H1 (cell line): ENCODE measurements around the gene KCNQ1. TPM values are rescaled to one million over a fixed set of nuclear protein-coding genes. Genes with fewer than 3 reads are reported as not detected.

Experiments used
- CTCF ChIA-PET: fragments of 300-600 bp; sonication (Branson Sonifier 250); formaldehyde crosslinking; loops from one replicate; lab custom pipeline; 2021; ENCODE audit not compliant: partially characterized antibody; lab: Charles Lee
- POLR2A ChIA-PET: fragments of 300-600 bp; sonication (Branson Sonifier 250); formaldehyde crosslinking; loops from one replicate; lab custom pipeline; 2021; ENCODE audit warnings: inconsistent platforms; ENCODE audit not compliant: partially characterized antibody; lab: Charles Lee
- DNase-seq, 2 experiments: peaks; one replicate each; pipeline versions ENCODE4 v3.0.0 to v3.0.0-alpha.2; 2010 to 2022; ENCODE audit warnings: low spot score in 2 of 2, low read depth in 1 of 2, mixed read lengths in 1 of 2
- FAIRE-seq: peaks from 2 replicates; lab custom pipeline; 2011; peaks lifted over from hg19 to GRCh38; lab: Jason Lieb, UNC
- H2AFZ ChIP-seq: 2 replicates; pipeline ENCODE4 v1.8.1; 2012; ENCODE audit warnings: low read length, inconsistent platforms
- H2AK5ac ChIP-seq: 2 replicates; pipeline ENCODE4 v1.6.1; 2013; ENCODE audit warnings: low read depth, low read length
- H2BK120ac ChIP-seq: replicated peaks from 2 replicates; pipeline ENCODE3; 2013; ENCODE audit warnings: low read depth, low read length, inconsistent platforms
- H2BK12ac ChIP-seq: 2 replicates; pipeline ENCODE4 v1.6.1; 2013; ENCODE audit warnings: low read depth, low read length
- H2BK15ac ChIP-seq: 2 replicates; pipeline ENCODE4 v1.6.1; 2013; ENCODE audit warnings: low read length
- H2BK20ac ChIP-seq: 2 replicates; pipeline ENCODE4 v1.6.1; 2013; ENCODE audit warnings: low read length
- H2BK5ac ChIP-seq: 2 replicates; pipeline ENCODE4 v1.6.1; 2013; ENCODE audit warnings: low read depth, low read length
- H3K14ac ChIP-seq: 2 replicates; pipeline ENCODE4 v1.6.1; 2013; ENCODE audit warnings: inconsistent platforms; ENCODE audit not compliant: insufficient read length
- H3K18ac ChIP-seq: 2 replicates; pipeline ENCODE4 v1.6.1; 2013; ENCODE audit warnings: low read length; ENCODE audit errors: extremely low read depth
- H3K23ac ChIP-seq: 2 replicates; pipeline ENCODE4 v1.6.1; 2013; ENCODE audit warnings: inconsistent platforms; ENCODE audit not compliant: insufficient read length
- H3K23me2 ChIP-seq: 2 replicates; pipeline ENCODE4 v1.6.1; 2013; ENCODE audit warnings: low read depth, low read length
- H3K27ac ChIP-seq: 2 replicates; pipeline ENCODE4 v1.6.1; 2011; ENCODE audit warnings: low read depth, low read length, inconsistent platforms
- H3K27me3 ChIP-seq, 4 experiments: replicated peaks in 1 of 4; 1 replicate in 1 of 4; 2 replicates in 3 of 4; pipeline versions ENCODE4 v1.6.1 to v1.8.1; 2011 to 2013; ENCODE audit warnings: low read length in 3 of 4, mild to moderate bottlenecking in 3 of 4, inconsistent platforms in 2 of 4, mixed read lengths in 2 of 4, moderate library complexity in 1 of 4; ENCODE audit not compliant: control insufficient read depth in 3 of 4, insufficient read depth in 3 of 4; ENCODE audit errors: extremely low read depth in 1 of 4
- H3K36me3 ChIP-seq, 4 experiments: 2 replicates each; pipeline versions ENCODE4 v1.6.1 to v1.8.1; 2011 to 2013; ENCODE audit warnings: mild to moderate bottlenecking in 4 of 4, low read length in 3 of 4, moderate library complexity in 2 of 4, control low read depth in 1 of 4, inconsistent platforms in 1 of 4; ENCODE audit not compliant: insufficient read depth in 4 of 4, control insufficient read depth in 2 of 4
- H3K4ac ChIP-seq: replicated peaks from 2 replicates; pipeline ENCODE3; 2013; ENCODE audit warnings: low read length, low read depth, mixed read lengths, inconsistent platforms; ENCODE audit not compliant: insufficient read length
- H3K4me1 ChIP-seq, 4 experiments: replicated peaks in 1 of 4; 1 replicate in 1 of 4; 2 replicates in 3 of 4; pipeline versions ENCODE4 v1.6.1 to v1.8.1; 2011 to 2013; ENCODE audit warnings: low read length in 3 of 4, inconsistent platforms in 2 of 4, mixed read lengths in 1 of 4; ENCODE audit not compliant: insufficient read depth in 4 of 4, control insufficient read depth in 3 of 4
- H3K4me2 ChIP-seq, 2 experiments: 2 replicates each; pipeline versions ENCODE4 v1.6.1 to v1.8.1; 2011 to 2013; ENCODE audit warnings: low read depth in 2 of 2, low read length in 2 of 2, control low read depth in 1 of 2, inconsistent platforms in 1 of 2, mild to moderate bottlenecking in 1 of 2; ENCODE audit not compliant: insufficient read depth in 1 of 2
- H3K4me3 ChIP-seq, 4 experiments: fragments of 200-600, 300-600 bp in 1 of 4; sonication (generic), shearing (Covaris generic), sonication (Bioruptor Twin) in 1 of 4; 2 replicates each; pipeline versions ENCODE4 v1.5.1 to v1.8.1; 2011 to 2016; ENCODE audit warnings: low read length in 4 of 4, low read depth in 3 of 4, control low read depth in 2 of 4, inconsistent platforms in 2 of 4, mild to moderate bottlenecking in 2 of 4, mixed read lengths in 1 of 4, moderate library complexity in 1 of 4; ENCODE audit not compliant: insufficient read depth in 2 of 4; ENCODE audit errors: extremely low read depth in 1 of 4
- H3K56ac ChIP-seq: replicated peaks from 2 replicates; pipeline ENCODE3; 2013; ENCODE audit warnings: low read depth, mild to moderate bottlenecking, mixed read lengths, low read length, inconsistent platforms; ENCODE audit not compliant: insufficient read length
- H3K79me1 ChIP-seq: 2 replicates; pipeline ENCODE4 v1.6.1; 2013; ENCODE audit warnings: low read depth, low read length, control low read depth
- H3K79me2 ChIP-seq, 2 experiments: 2 replicates each; pipeline versions ENCODE4 v1.6.1 to v1.8.1; 2012 to 2013; ENCODE audit warnings: low read length in 2 of 2, mild to moderate bottlenecking in 2 of 2, inconsistent platforms in 1 of 2; ENCODE audit not compliant: insufficient read depth in 2 of 2, control insufficient read depth in 1 of 2
- H3K9ac ChIP-seq, 4 experiments: replicated peaks in 1 of 4; 1 replicate in 1 of 4; 2 replicates in 3 of 4; pipeline versions ENCODE4 v1.6.1 to v1.8.1; 2011 to 2013; ENCODE audit warnings: low read depth in 3 of 4, low read length in 3 of 4, control low read depth in 2 of 4, mild to moderate bottlenecking in 2 of 4, moderate library complexity in 2 of 4, inconsistent platforms in 1 of 4; ENCODE audit errors: extremely low read depth in 1 of 4
- H3K9me3 ChIP-seq, 2 experiments: 2 replicates each; pipeline versions ENCODE4 v1.6.1 to v1.8.1; 2012 to 2013; ENCODE audit warnings: mild to moderate bottlenecking in 2 of 2, moderate library complexity in 2 of 2, control low read depth in 1 of 2, inconsistent platforms in 1 of 2, low read depth in 1 of 2, low read length in 1 of 2, mixed read lengths in 1 of 2; ENCODE audit not compliant: insufficient read depth in 2 of 2
- H4K20me1 ChIP-seq, 2 experiments: replicated peaks in 1 of 2; 2 replicates each; pipeline versions ENCODE3 to v1.8.1; 2011 to 2013; ENCODE audit warnings: inconsistent platforms in 2 of 2, low read length in 2 of 2, mild to moderate bottlenecking in 1 of 2; ENCODE audit not compliant: insufficient read depth in 2 of 2, control insufficient read depth in 1 of 2
- H4K5ac ChIP-seq: 2 replicates; pipeline ENCODE4 v1.6.1; 2013; ENCODE audit warnings: low read length, low read depth, mixed read lengths, inconsistent platforms; ENCODE audit not compliant: insufficient read length
- H4K8ac ChIP-seq: 2 replicates; pipeline ENCODE4 v1.8.0; 2013; ENCODE audit warnings: mild to moderate bottlenecking, moderate library complexity, low read length, inconsistent platforms; ENCODE audit not compliant: insufficient read depth; ENCODE audit errors: extremely low read depth
- H4K91ac ChIP-seq: replicated peaks from 2 replicates; pipeline ENCODE3; 2013; ENCODE audit warnings: low read length, mixed read lengths, inconsistent platforms; ENCODE audit not compliant: insufficient read length
- BRCA1 ChIP-seq: IDR thresholded peaks from 2 replicates; pipeline ENCODE4 v1.6.1; 2012; ENCODE audit warnings: low read depth, low read length, improper control_type of control experiment
- E2F6 ChIP-seq: IDR thresholded peaks from 2 replicates; pipeline ENCODE4 v1.6.1; 2012; ENCODE audit warnings: inconsistent platforms
- EGR1 ChIP-seq: IDR thresholded peaks from 2 replicates; pipeline ENCODE4 v1.6.1; 2011; ENCODE audit warnings: low read depth, low read length, borderline replicate concordance
- KDM4A ChIP-seq: IDR thresholded peaks from one replicate; pipeline ENCODE4 v1.7.1; 2012; ENCODE audit warnings: low read depth, mild to moderate bottlenecking, moderate library complexity, low read length, inconsistent platforms; ENCODE audit not compliant: severe bottlenecking
- PHF8 ChIP-seq: fragments of 200-600 bp; sonication (generic); conservative IDR thresholded peaks from 2 replicates; pipeline ENCODE4 v1.7.1; 2012; ENCODE audit warnings: low read depth, mild to moderate bottlenecking, inconsistent platforms, low read length, moderate library complexity
- RXRA ChIP-seq: IDR thresholded peaks from 2 replicates; pipeline ENCODE4 v1.6.1; 2011; ENCODE audit warnings: low read depth, mild to moderate bottlenecking, low read length, moderate library complexity; ENCODE audit not compliant: insufficient read depth
- SIRT6 ChIP-seq: IDR thresholded peaks from one replicate; pipeline ENCODE4 v1.7.1; 2012; ENCODE audit warnings: low read length, inconsistent platforms
- YY1 ChIP-seq: IDR thresholded peaks from 2 replicates; pipeline ENCODE4 v1.6.1; 2011; ENCODE audit warnings: low read depth, mild to moderate bottlenecking, low read length
- WGBS, 2 experiments: shearing (Covaris generic) in 1 of 2; methylation state at CpG; one replicate each; pipeline versions ENCODE4 v1.1.6 to v1.1.7; 2013 to 2015; ENCODE audit warnings: low lambda C conversion rate in 2 of 2, mixed read lengths in 2 of 2, inconsistent platforms in 1 of 2, low coverage in 1 of 2, missing lambda C conversion rate in 1 of 2; ENCODE audit not compliant: insufficient replicate concordance in 2 of 2, insufficient coverage in 1 of 2, insufficient read length in 1 of 2; ENCODE audit errors: extremely low coverage in 1 of 2, missing lambda C conversion rate in 1 of 2; 5-methylcytosine and 5-hydroxymethylcytosine counted together
- polyA plus RNA-seq, 7 experiments: library from polyadenylated mRNA; depleted of rRNA in 3 of 7; stranded (reverse) in 5 of 7; unstranded in 2 of 7; fragments of >200 nt in 5 of 7; fragments of 200-250 nt in 2 of 7; gene quantifications; 1 replicate in 5 of 7; 2 replicates in 1 of 7; 4 replicates in 1 of 7; pipeline versions ENCODE4 v1.2.1 to v1.2.3, GENCODE V29; 2011 to 2013; ENCODE audit warnings: missing spikeins in 2 of 7, mixed read lengths in 2 of 7
- total RNA-seq: library from RNA; stranded (reverse); fragmentation: NEBNext Ultra II Directional; extraction: Animal tissue kit (Norgen Biotek cat#: 25700); gene quantifications from 2 replicates; pipeline ENCODE4 v1.2.1, GENCODE V29; 2021

The KCNQ1 gene
- total and polyA plus RNA-seq, 2 of the 8 experiments (the other 6 are each of a cell fraction or from before 2014, with no cell fraction given) = 1.9 to 2.0 TPM

- H4K8ac ChIP-seq = no peak overlapping the region; the same call in 1 of the 2 replicates
- H3K4ac ChIP-seq = no peak overlapping the region
- no peaks in the 10 kb centered on the region for H3K79me1 ChIP-seq
- H3K4me2 ChIP-seq = no peak overlapping the region
- no peak overlapping the region for H2BK12ac ChIP-seq
- no peak overlapping the region for H2BK20ac ChIP-seq
- CTCF ChIA-PET = no interaction called here
- no peaks in the 10 kb centered on the region for H3K23me2 ChIP-seq
- no peaks in the 10 kb centered on the region; a peak in 1 of 4 replicates for H3K9me3 ChIP-seq
- TF ChIP-seq BRCA1 = no peak
- no peak for TF ChIP-seq SIRT6
- TF ChIP-seq YY1 = no peak
- no peak for TF ChIP-seq PHF8
- TF ChIP-seq EGR1 = no peak
- TF ChIP-seq E2F6 = no peak
- TF ChIP-seq KDM4A = no peak
- no peak for TF ChIP-seq RXRA
- H4K20me1 ChIP-seq = peaks cover 0 to 4% of the 10 kb centered on the region in 2 experiments
- H3K23ac ChIP-seq = no peak overlapping the region
- H3K4me1 ChIP-seq = peaks cover 0 to 4% (median 0%) of the 10 kb centered on the region in 4 experiments; a peak in 1 of 7 replicates
- DNase-seq (no peak), FAIRE-seq (no peak)
- no peak overlapping the region for H3K56ac ChIP-seq
- no peak overlapping the region for H3K27ac ChIP-seq
- POLR2A ChIA-PET = no interaction called here
- no peak overlapping the region for H3K14ac ChIP-seq
- H2BK5ac ChIP-seq = no peak overlapping the region
- peaks cover 0 to 19% (median 13%) of the 10 kb centered on the region in 4 experiments; a peak in 5 of 7 replicates for H3K27me3 ChIP-seq
- H4K91ac ChIP-seq = no peak overlapping the region
- H3K4me3 ChIP-seq = no peak overlapping the region
- H3K79me2 ChIP-seq = no peaks in the 10 kb centered on the region
- no peak overlapping the region for H3K18ac ChIP-seq
- no peak overlapping the region for H2BK120ac ChIP-seq
- H2BK15ac ChIP-seq = peak overlapping the region; percentile 72; the same call in 1 of the 2 replicates
- H3K9ac ChIP-seq = no peak overlapping the region
- no peaks in the 10 kb centered on the region for H3K36me3 ChIP-seq
- H4K5ac ChIP-seq = no peak overlapping the region
- 91% methylated on average over 13 of the region's 14 CpGs; no CpG with 5 or more reads in 1 of the 2 experiments for WGBS, 2 experiments
- H2AK5ac ChIP-seq = 0 out of 2 replicates have a peak overlapping the region, but pooled peaks have one; percentile 28
- H2AFZ ChIP-seq = no peak overlapping the region
These were observed 294.0 kb downstream of the KCNQ1 start for GRCh38 chr11:2738551-2739431.
